H1 (cell line): ENCODE results near the gene ANO2. TPM values are rescaled to one million over a fixed set of nuclear protein-coding genes. Genes with fewer than 3 reads are reported as not detected.

Experiments used
- CTCF ChIA-PET: fragments of 300-600 bp; sonication (Branson Sonifier 250); formaldehyde crosslinking; loops from one replicate; lab custom pipeline; 2021; ENCODE audit not compliant: partially characterized antibody; lab: Charles Lee
- POLR2A ChIA-PET: fragments of 300-600 bp; sonication (Branson Sonifier 250); formaldehyde crosslinking; loops from one replicate; lab custom pipeline; 2021; ENCODE audit warnings: inconsistent platforms; ENCODE audit not compliant: partially characterized antibody; lab: Charles Lee
- DNase-seq, 2 experiments: peaks; one replicate each; pipeline versions ENCODE4 v3.0.0 to v3.0.0-alpha.2; 2010 to 2022; ENCODE audit warnings: low spot score in 2 of 2, low read depth in 1 of 2, mixed read lengths in 1 of 2
- FAIRE-seq: peaks from 2 replicates; lab custom pipeline; 2011; peaks lifted over from hg19 to GRCh38; lab: Jason Lieb, UNC
- H2AFZ ChIP-seq: 2 replicates; pipeline ENCODE4 v1.8.1; 2012; ENCODE audit warnings: low read length, inconsistent platforms
- H2AK5ac ChIP-seq: 2 replicates; pipeline ENCODE4 v1.6.1; 2013; ENCODE audit warnings: low read depth, low read length
- H2BK120ac ChIP-seq: replicated peaks from 2 replicates; pipeline ENCODE3; 2013; ENCODE audit warnings: low read depth, low read length, inconsistent platforms
- H2BK12ac ChIP-seq: 2 replicates; pipeline ENCODE4 v1.6.1; 2013; ENCODE audit warnings: low read depth, low read length
- H2BK15ac ChIP-seq: 2 replicates; pipeline ENCODE4 v1.6.1; 2013; ENCODE audit warnings: low read length
- H2BK20ac ChIP-seq: 2 replicates; pipeline ENCODE4 v1.6.1; 2013; ENCODE audit warnings: low read length
- H2BK5ac ChIP-seq: 2 replicates; pipeline ENCODE4 v1.6.1; 2013; ENCODE audit warnings: low read depth, low read length
- H3K14ac ChIP-seq: 2 replicates; pipeline ENCODE4 v1.6.1; 2013; ENCODE audit warnings: inconsistent platforms; ENCODE audit not compliant: insufficient read length
- H3K18ac ChIP-seq: 2 replicates; pipeline ENCODE4 v1.6.1; 2013; ENCODE audit warnings: low read length; ENCODE audit errors: extremely low read depth
- H3K23ac ChIP-seq: 2 replicates; pipeline ENCODE4 v1.6.1; 2013; ENCODE audit warnings: inconsistent platforms; ENCODE audit not compliant: insufficient read length
- H3K23me2 ChIP-seq: 2 replicates; pipeline ENCODE4 v1.6.1; 2013; ENCODE audit warnings: low read depth, low read length
- H3K27ac ChIP-seq: 2 replicates; pipeline ENCODE4 v1.6.1; 2011; ENCODE audit warnings: low read depth, low read length, inconsistent platforms
- H3K27me3 ChIP-seq, 4 experiments: replicated peaks in 1 of 4; 1 replicate in 1 of 4; 2 replicates in 3 of 4; pipeline versions ENCODE4 v1.6.1 to v1.8.1; 2011 to 2013; ENCODE audit warnings: low read length in 3 of 4, mild to moderate bottlenecking in 3 of 4, inconsistent platforms in 2 of 4, mixed read lengths in 2 of 4, moderate library complexity in 1 of 4; ENCODE audit not compliant: control insufficient read depth in 3 of 4, insufficient read depth in 3 of 4; ENCODE audit errors: extremely low read depth in 1 of 4
- H3K36me3 ChIP-seq, 4 experiments: 2 replicates each; pipeline versions ENCODE4 v1.6.1 to v1.8.1; 2011 to 2013; ENCODE audit warnings: mild to moderate bottlenecking in 4 of 4, low read length in 3 of 4, moderate library complexity in 2 of 4, control low read depth in 1 of 4, inconsistent platforms in 1 of 4; ENCODE audit not compliant: insufficient read depth in 4 of 4, control insufficient read depth in 2 of 4
- H3K4ac ChIP-seq: replicated peaks from 2 replicates; pipeline ENCODE3; 2013; ENCODE audit warnings: low read length, low read depth, mixed read lengths, inconsistent platforms; ENCODE audit not compliant: insufficient read length
- H3K4me1 ChIP-seq, 4 experiments: replicated peaks in 1 of 4; 1 replicate in 1 of 4; 2 replicates in 3 of 4; pipeline versions ENCODE4 v1.6.1 to v1.8.1; 2011 to 2013; ENCODE audit warnings: low read length in 3 of 4, inconsistent platforms in 2 of 4, mixed read lengths in 1 of 4; ENCODE audit not compliant: insufficient read depth in 4 of 4, control insufficient read depth in 3 of 4
- H3K4me2 ChIP-seq, 2 experiments: 2 replicates each; pipeline versions ENCODE4 v1.6.1 to v1.8.1; 2011 to 2013; ENCODE audit warnings: low read depth in 2 of 2, low read length in 2 of 2, control low read depth in 1 of 2, inconsistent platforms in 1 of 2, mild to moderate bottlenecking in 1 of 2; ENCODE audit not compliant: insufficient read depth in 1 of 2
- H3K4me3 ChIP-seq, 4 experiments: fragments of 200-600, 300-600 bp in 1 of 4; sonication (generic), shearing (Covaris generic), sonication (Bioruptor Twin) in 1 of 4; 2 replicates each; pipeline versions ENCODE4 v1.5.1 to v1.8.1; 2011 to 2016; ENCODE audit warnings: low read length in 4 of 4, low read depth in 3 of 4, control low read depth in 2 of 4, inconsistent platforms in 2 of 4, mild to moderate bottlenecking in 2 of 4, mixed read lengths in 1 of 4, moderate library complexity in 1 of 4; ENCODE audit not compliant: insufficient read depth in 2 of 4; ENCODE audit errors: extremely low read depth in 1 of 4
- H3K56ac ChIP-seq: replicated peaks from 2 replicates; pipeline ENCODE3; 2013; ENCODE audit warnings: low read depth, mild to moderate bottlenecking, mixed read lengths, low read length, inconsistent platforms; ENCODE audit not compliant: insufficient read length
- H3K79me1 ChIP-seq: 2 replicates; pipeline ENCODE4 v1.6.1; 2013; ENCODE audit warnings: low read depth, low read length, control low read depth
- H3K79me2 ChIP-seq, 2 experiments: 2 replicates each; pipeline versions ENCODE4 v1.6.1 to v1.8.1; 2012 to 2013; ENCODE audit warnings: low read length in 2 of 2, mild to moderate bottlenecking in 2 of 2, inconsistent platforms in 1 of 2; ENCODE audit not compliant: insufficient read depth in 2 of 2, control insufficient read depth in 1 of 2
- H3K9ac ChIP-seq, 4 experiments: replicated peaks in 1 of 4; 1 replicate in 1 of 4; 2 replicates in 3 of 4; pipeline versions ENCODE4 v1.6.1 to v1.8.1; 2011 to 2013; ENCODE audit warnings: low read depth in 3 of 4, low read length in 3 of 4, control low read depth in 2 of 4, mild to moderate bottlenecking in 2 of 4, moderate library complexity in 2 of 4, inconsistent platforms in 1 of 4; ENCODE audit errors: extremely low read depth in 1 of 4
- H3K9me3 ChIP-seq, 2 experiments: 2 replicates each; pipeline versions ENCODE4 v1.6.1 to v1.8.1; 2012 to 2013; ENCODE audit warnings: mild to moderate bottlenecking in 2 of 2, moderate library complexity in 2 of 2, control low read depth in 1 of 2, inconsistent platforms in 1 of 2, low read depth in 1 of 2, low read length in 1 of 2, mixed read lengths in 1 of 2; ENCODE audit not compliant: insufficient read depth in 2 of 2
- H4K20me1 ChIP-seq, 2 experiments: replicated peaks in 1 of 2; 2 replicates each; pipeline versions ENCODE3 to v1.8.1; 2011 to 2013; ENCODE audit warnings: inconsistent platforms in 2 of 2, low read length in 2 of 2, mild to moderate bottlenecking in 1 of 2; ENCODE audit not compliant: insufficient read depth in 2 of 2, control insufficient read depth in 1 of 2
- H4K5ac ChIP-seq: 2 replicates; pipeline ENCODE4 v1.6.1; 2013; ENCODE audit warnings: low read length, low read depth, mixed read lengths, inconsistent platforms; ENCODE audit not compliant: insufficient read length
- H4K8ac ChIP-seq: 2 replicates; pipeline ENCODE4 v1.8.0; 2013; ENCODE audit warnings: mild to moderate bottlenecking, moderate library complexity, low read length, inconsistent platforms; ENCODE audit not compliant: insufficient read depth; ENCODE audit errors: extremely low read depth
- H4K91ac ChIP-seq: replicated peaks from 2 replicates; pipeline ENCODE3; 2013; ENCODE audit warnings: low read length, mixed read lengths, inconsistent platforms; ENCODE audit not compliant: insufficient read length
- CTBP2 ChIP-seq: IDR thresholded peaks from 2 replicates; pipeline ENCODE4 v1.7.0; 2011; ENCODE audit warnings: borderline replicate concordance, mild to moderate bottlenecking, moderate library complexity, mixed read lengths, low read length; ENCODE audit not compliant: insufficient read depth, insufficient read length
- GABPA ChIP-seq: IDR thresholded peaks from 2 replicates; pipeline ENCODE4 v1.6.1; 2011; ENCODE audit warnings: mild to moderate bottlenecking, low read length, moderate library complexity, borderline replicate concordance; ENCODE audit not compliant: insufficient read depth
- HDAC6 ChIP-seq: IDR thresholded peaks from one replicate; pipeline ENCODE4 v1.7.1; 2012; ENCODE audit warnings: low read depth, mild to moderate bottlenecking, inconsistent platforms, low read length, moderate library complexity
- POLR2A ChIP-seq, 2 experiments: IDR thresholded peaks; 1 replicate in 1 of 2; 2 replicates in 1 of 2; pipeline ENCODE4 v1.6.1; 2011; ENCODE audit warnings: low read depth in 2 of 2, low read length in 2 of 2, mild to moderate bottlenecking in 2 of 2; ENCODE audit errors: control extremely low read depth in 1 of 2
- RBBP5 ChIP-seq: IDR thresholded peaks from 2 replicates; pipeline ENCODE4 v1.7.1; 2012; ENCODE audit warnings: low read depth, mild to moderate bottlenecking, inconsistent platforms, low read length, moderate library complexity, borderline replicate concordance
- WGBS, 2 experiments: shearing (Covaris generic) in 1 of 2; methylation state at CpG; one replicate each; pipeline versions ENCODE4 v1.1.6 to v1.1.7; 2013 to 2015; ENCODE audit warnings: low lambda C conversion rate in 2 of 2, mixed read lengths in 2 of 2, inconsistent platforms in 1 of 2, low coverage in 1 of 2, missing lambda C conversion rate in 1 of 2; ENCODE audit not compliant: insufficient replicate concordance in 2 of 2, insufficient coverage in 1 of 2, insufficient read length in 1 of 2; ENCODE audit errors: extremely low coverage in 1 of 2, missing lambda C conversion rate in 1 of 2; 5-methylcytosine and 5-hydroxymethylcytosine counted together
- polyA plus RNA-seq, 7 experiments: library from polyadenylated mRNA; depleted of rRNA in 3 of 7; stranded (reverse) in 5 of 7; unstranded in 2 of 7; fragments of >200 nt in 5 of 7; fragments of 200-250 nt in 2 of 7; gene quantifications; 1 replicate in 5 of 7; 2 replicates in 1 of 7; 4 replicates in 1 of 7; pipeline versions ENCODE4 v1.2.1 to v1.2.3, GENCODE V29; 2011 to 2013; ENCODE audit warnings: missing spikeins in 2 of 7, mixed read lengths in 2 of 7
- total RNA-seq: library from RNA; stranded (reverse); fragmentation: NEBNext Ultra II Directional; extraction: Animal tissue kit (Norgen Biotek cat#: 25700); gene quantifications from 2 replicates; pipeline ENCODE4 v1.2.1, GENCODE V29; 2021

ANO2 gene
- total and polyA plus RNA-seq, 2 of the 8 experiments (the other 6 are each of a cell fraction or from before 2014, with no cell fraction given), result 1.9 to 5.5 TPM

- H3K4ac ChIP-seq, result no peak overlapping the region
- H3K79me1 ChIP-seq, result no peaks in the 10 kb centered on the region
- no peaks in the 10 kb centered on the region for H3K23me2 ChIP-seq
- H3K9ac ChIP-seq, result no peak overlapping the region
- no peak overlapping the region for H4K8ac ChIP-seq
- CTCF ChIA-PET, result interaction anchor here (1.6 kb wide), 1 partner anchor 37 kb away, joined by 4 read pairs; no protein-coding TSS in a partner anchor
- H3K9me3 ChIP-seq, result no peaks in the 10 kb centered on the region
- POLR2A ChIA-PET, result no interaction called here
- H3K4me2 ChIP-seq, result no peak overlapping the region
- peaks cover 0 to 4% (median 1%) of the 10 kb centered on the region in 4 experiments; a peak in 3 of 7 replicates for H3K4me1 ChIP-seq
- H3K4me3 ChIP-seq, result no peak overlapping the region
- no peak for FAIRE-seq
- no peak for DNase-seq
- no peak overlapping the region for H4K91ac ChIP-seq
- H2BK20ac ChIP-seq, result no peak overlapping the region
- H2BK12ac ChIP-seq, result no peak overlapping the region
- no peak overlapping the region for H3K23ac ChIP-seq
- H3K14ac ChIP-seq, result no peak overlapping the region
- H3K36me3 ChIP-seq, result no peaks in the 10 kb centered on the region
- no peak overlapping the region for H2BK15ac ChIP-seq
- TF ChIP-seq GABPA (no peak), RBBP5 (no peak), POLR2A (IDR thresholded peaks at IDR 0.05; ENCODE audit: control extremely low read depth in 1 of 2, low read depth in 2 of 2, low read length in 2 of 2) (no peak), CTBP2 (no peak), HDAC6 (no peak)
- TF ChIP-seq, all 59 proteins: peak for 0
- no peak overlapping the region for H3K56ac ChIP-seq
- no peaks in the 10 kb centered on the region; a peak in 1 of 7 replicates for H3K27me3 ChIP-seq
- H4K20me1 ChIP-seq, result no peaks in the 10 kb centered on the region
- no peak overlapping the region for H2BK120ac ChIP-seq
- WGBS, 2 experiments, result 80% methylated on average over 5 of the region's 5 CpGs; no CpG with 5 or more reads in 1 of the 2 experiments
- H3K27ac ChIP-seq, result no peak overlapping the region
- no peak overlapping the region for H3K18ac ChIP-seq
- H4K5ac ChIP-seq, result no peak overlapping the region
- H2AFZ ChIP-seq, result no peak overlapping the region
- H2AK5ac ChIP-seq, result no peak overlapping the region
- H2BK5ac ChIP-seq, result no peak overlapping the region
- no peaks in the 10 kb centered on the region for H3K79me2 ChIP-seq
Measured at GRCh38 chr12:5611162-5611561, 333.9 kb downstream of the ANO2 start.
